Measurements from ENCODE around the gene MAP1B.

Gene MAP1B

DNA sequence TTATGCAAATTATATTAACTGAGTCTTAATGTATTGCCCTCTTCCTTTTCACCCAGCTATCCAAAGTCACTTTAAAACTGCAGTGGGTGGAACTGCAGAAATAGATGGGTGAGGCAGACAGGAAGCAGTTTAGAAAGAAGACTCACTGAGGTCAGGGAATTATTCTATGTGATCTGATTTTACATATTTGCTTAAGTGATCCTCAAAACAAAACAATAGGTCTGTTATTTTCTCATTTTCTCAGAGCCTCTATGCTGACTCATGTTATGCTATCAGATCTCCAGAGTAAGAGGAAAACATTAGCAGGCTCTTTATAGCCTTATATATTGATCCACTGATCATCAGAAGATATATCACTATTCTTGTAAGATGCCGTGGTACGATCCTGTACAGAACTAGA, 149.3 kb downstream of the MAP1B start:
- DNase-seq = no peak
